NCI-H345 (cell line): ENCODE measurements around the gene LBHD1.
"Not testable (repeated sequence)": the region's sequence is repeated elsewhere in the genome, so short reads cannot be mapped to it uniquely, and the experiment has no call there.

Experiments
- DNase-seq: peaks from one replicate; lab custom pipeline; 2025; lab: John Stamatoyannopoulos, UW

Gene LBHD1

GRCh38 chr11:62664405-62665074, 7.5 kb downstream of the LBHD1 start:
- peak; percentile 62 for DNase-seq

- DNase-seq: no peak
Observed at GRCh38 chr11:62656796-62657429, 15.2 kb downstream of the LBHD1 start.

- no peak for DNase-seq
Observed at GRCh38 chr11:62654297-62654696, 17.8 kb downstream of the LBHD1 start.

GRCh38 chr11:62652161-62653006, 19.7 kb downstream of the LBHD1 start:
- DNase-seq: no peak

GRCh38 chr11:62650283-62650682, 21.8 kb downstream of the LBHD1 start:
- not testable (repeated sequence) for DNase-seq

GRCh38 chr11:62649486-62649885, 22.6 kb downstream of the LBHD1 start:
- DNase-seq: no peak

- no peak for DNase-seq
Observed at GRCh38 chr11:62648967-62649364, 23.1 kb downstream of the LBHD1 start.

GRCh38 chr11:62648185-62648966, 23.7 kb downstream of the LBHD1 start:
- no peak for DNase-seq

GRCh38 chr11:62647609-62648005, 24.5 kb downstream of the LBHD1 start:
- DNase-seq: no peak

- DNase-seq: no peak
Observed at GRCh38 chr11:62646825-62647608, 25.1 kb downstream of the LBHD1 start.

- DNase-seq: peak; percentile 99
Observed at GRCh38 chr11:62645946-62646824, 25.9 kb downstream of the LBHD1 start, which contains the start of gene GANAB. GANAB (minus strand) TSS chr11:62646613; CDS start chr11:62646599, 14 bp downstream.

GRCh38 chr11:62645671-62645945, 26.5 kb downstream of the LBHD1 start:
- DNase-seq: no peak

- no peak for DNase-seq
Observed at GRCh38 chr11:62644220-62644619, 27.8 kb downstream of the LBHD1 start.

- DNase-seq: no peak
Observed at GRCh38 chr11:62632492-62632891, 39.6 kb downstream of the LBHD1 start.

- no peak for DNase-seq
Observed at GRCh38 chr11:62627713-62628112, 44.4 kb downstream of the LBHD1 start.

- DNase-seq: no peak
Observed at GRCh38 chr11:62622476-62623089, 49.5 kb downstream of the LBHD1 start.

- DNase-seq: peak; percentile 99
Observed at GRCh38 chr11:62621567-62622470, 50.2 kb downstream of the LBHD1 start, which contains the start of gene B3GAT3. B3GAT3 (minus strand) TSS chr11:62621986; CDS start chr11:62621947, 39 bp downstream.

GRCh38 chr11:62621027-62621566, 51.0 kb downstream of the LBHD1 start:
- DNase-seq: no peak
